OCI-LY1 (cell line): ENCODE data around the gene JAK1.

Experiments
- EZH2 ChIP-seq: fragments of 200-600 bp; sonication (generic), shearing (Covaris generic); IDR thresholded peaks from 2 replicates; pipeline ENCODE4 v1.8.0; 2017; ENCODE audit warnings: borderline replicate concordance, mixed run types, mild to moderate bottlenecking, antibody characterized with exemption, low read length, moderate library complexity, mixed read lengths
- TF ChIP-seq, protein P1 (sequence below): fragments of 200-600 bp; sonication (generic), shearing (Covaris generic); IDR thresholded peaks from 2 replicates; pipeline ENCODE4 v1.5.1; 2017; ENCODE audit warnings: mild to moderate bottlenecking, antibody characterized with exemption, low read length, moderate library complexity, mixed read lengths

GRCh38 chr1:64894438-64895196, 71.7 kb downstream of the JAK1 start:
- TF ChIP-seq EZH2, result no peak
- TF ChIP-seq, protein P1, sequence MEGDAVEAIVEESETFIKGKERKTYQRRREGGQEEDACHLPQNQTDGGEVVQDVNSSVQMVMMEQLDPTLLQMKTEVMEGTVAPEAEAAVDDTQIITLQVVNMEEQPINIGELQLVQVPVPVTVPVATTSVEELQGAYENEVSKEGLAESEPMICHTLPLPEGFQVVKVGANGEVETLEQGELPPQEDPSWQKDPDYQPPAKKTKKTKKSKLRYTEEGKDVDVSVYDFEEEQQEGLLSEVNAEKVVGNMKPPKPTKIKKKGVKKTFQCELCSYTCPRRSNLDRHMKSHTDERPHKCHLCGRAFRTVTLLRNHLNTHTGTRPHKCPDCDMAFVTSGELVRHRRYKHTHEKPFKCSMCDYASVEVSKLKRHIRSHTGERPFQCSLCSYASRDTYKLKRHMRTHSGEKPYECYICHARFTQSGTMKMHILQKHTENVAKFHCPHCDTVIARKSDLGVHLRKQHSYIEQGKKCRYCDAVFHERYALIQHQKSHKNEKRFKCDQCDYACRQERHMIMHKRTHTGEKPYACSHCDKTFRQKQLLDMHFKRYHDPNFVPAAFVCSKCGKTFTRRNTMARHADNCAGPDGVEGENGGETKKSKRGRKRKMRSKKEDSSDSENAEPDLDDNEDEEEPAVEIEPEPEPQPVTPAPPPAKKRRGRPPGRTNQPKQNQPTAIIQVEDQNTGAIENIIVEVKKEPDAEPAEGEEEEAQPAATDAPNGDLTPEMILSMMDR, result no peak
